ENCODE results near the gene CTNNA1. TPM values are rescaled to one million over a fixed set of nuclear protein-coding genes. Genes with fewer than 3 reads are reported as not detected.
A peak's percentile ranks its signal among the peaks of the same experiment; 100 is the strongest.

CTNNA1 gene
- total and polyA plus RNA-seq, 9 of the 15 experiments (the other 6 are each of a cell fraction or from before 2014, with no cell fraction given), result 29.6 to 117 (median 89.1) TPM

DNA sequence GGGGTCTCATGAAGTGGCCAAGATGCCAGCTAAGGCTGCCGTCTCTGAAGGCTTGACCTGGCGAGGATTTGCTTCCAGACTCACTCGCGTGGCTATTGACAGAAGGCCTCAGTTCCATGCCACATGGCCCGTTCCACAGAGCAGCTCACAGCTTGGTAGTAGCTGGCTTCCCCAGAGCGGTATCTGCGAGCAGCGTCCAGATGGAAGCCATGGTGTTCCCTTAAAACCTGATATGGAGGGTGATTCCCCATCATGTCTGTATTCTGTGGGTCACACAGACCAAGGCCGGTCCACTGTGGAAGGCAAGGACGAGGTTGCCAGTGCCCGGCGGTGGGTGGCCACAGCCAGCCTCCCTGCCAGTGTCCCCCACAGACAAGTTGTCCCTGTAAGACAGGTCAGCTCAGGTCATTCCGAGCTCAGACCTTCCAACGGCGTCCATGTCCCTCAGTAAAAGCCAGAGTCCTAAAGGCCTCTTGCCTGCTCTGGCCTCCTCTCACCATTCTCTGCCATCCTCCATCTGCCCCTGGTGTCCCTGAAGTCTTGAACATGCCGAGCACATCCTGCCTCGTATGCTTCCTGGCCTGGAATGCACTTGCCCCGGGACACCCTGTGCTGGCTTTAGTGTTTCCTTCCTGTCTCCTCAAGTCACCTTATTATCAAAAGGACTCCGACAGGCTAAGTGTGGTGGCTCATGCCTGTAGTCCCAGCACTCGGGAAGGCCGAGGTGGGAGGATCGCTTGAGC lies 183.2 kb downstream of the CTNNA1 start:
- no peak overlapping the region for H3K4me3 ChIP-seq
- no peak overlapping the region for H3K4me2 ChIP-seq (ENCODE audit: insufficient read depth, low read length)
- WGBS (ENCODE audit: insufficient coverage, low coverage, missing lambda C conversion rate), result 88% methylated on average over 21 of the region's 22 CpGs
- DNase-seq (ENCODE audit: extremely low read depth in 1 of 4, low spot score in 3 of 4), result no peak
- CTCF ChIA-PET (ENCODE audit: low intra/inter-chr PET ratio), result no interaction called here
- H2AFZ ChIP-seq (ENCODE audit: low read depth, low read length), result no peak overlapping the region
- H3K27me3 ChIP-seq (ENCODE audit: control insufficient read depth in 2 of 2, insufficient read depth in 2 of 2, low read length in 2 of 2), result no peaks in the 10 kb centered on the region
- no peaks in the 10 kb centered on the region for H3K79me2 ChIP-seq (ENCODE audit: control insufficient read depth, insufficient read depth, low read length)
- intact Hi-C loops (cut with micrococcal nuclease), result loop anchor here (10.0 kb wide), 1 partner anchor 292 kb away; no protein-coding TSS in a partner anchor
- H3K4me1 ChIP-seq (replicated peaks in 1 of 2; ENCODE audit: control insufficient read depth in 2 of 2, insufficient read depth in 2 of 2, low read length in 2 of 2), result 0 out of 5 replicates have a peak, but pooled peaks cover 0 to 2% of the 10 kb centered on the region in 2 experiments
- no peaks in the 10 kb centered on the region for H3K9me1 ChIP-seq (ENCODE audit: control insufficient read depth, insufficient read depth, low read length)
- H3K9me3 ChIP-seq (replicated peaks; ENCODE audit: control insufficient read depth, insufficient read depth, low read depth, low read length), result no peaks in the 10 kb centered on the region
- BruUV-seq (replicated peaks), result no TSS peak
- peaks cover 36% of the 10 kb centered on the region; the same call in 2 of the 3 replicates for H3K36me3 ChIP-seq (ENCODE audit: control insufficient read depth, insufficient read depth, low read length)
- peak; percentile 12; the same call in 2 of the 3 replicates for ATAC-seq
- no peak for FAIRE-seq
- no peak overlapping the region for H3K27ac ChIP-seq (ENCODE audit: extremely low read depth, low read depth, low read length)
- TF ChIP-seq NRF1 (conservative IDR thresholded peaks at IDR 0.05 in 1 of 2, IDR thresholded peaks at IDR 0.05 in 1 of 2) (no peak), NFIC (IDR thresholded peaks at IDR 0.05) (no peak), SIX5 (IDR thresholded peaks at IDR 0.05; ENCODE audit: borderline replicate concordance in 1 of 2, insufficient read depth in 1 of 2, low read depth in 1 of 2, low read length in 2 of 2) (no peak), ZC3H11A (IDR thresholded peaks at IDR 0.05; ENCODE audit: low read depth, low read length) (no peak), ZNF408 (CRISPR knock-in tag; IDR thresholded peaks at IDR 0.05; ENCODE audit: low read depth) (no peak), RBM22 (IDR thresholded peaks at IDR 0.05; ENCODE audit: low read depth, low read length, poor library complexity, severe bottlenecking) (peak; percentile 36), ZNF551 (CRISPR knock-in tag; IDR thresholded peaks at IDR 0.05) (no peak), SRSF9 (IDR thresholded peaks at IDR 0.05; ENCODE audit: borderline replicate concordance, low read depth, low read length) (no peak), POLR2G (IDR thresholded peaks at IDR 0.05; ENCODE audit: low read depth, low read length) (peak; percentile 52; the same call in 1 of the 2 replicates), NR2C2 (CRISPR knock-in tag; IDR thresholded peaks at IDR 0.05) (no peak), NR2C2 (tag; IDR thresholded peaks at IDR 0.05) (no peak), NELFE (IDR thresholded peaks at IDR 0.05; ENCODE audit: insufficient read depth, insufficient read length) (no peak), MED1 (CRISPR knock-in tag; IDR thresholded peaks at IDR 0.05; ENCODE audit: borderline replicate concordance) (no peak), POLR2AphosphoS2 (IDR thresholded peaks at IDR 0.05; ENCODE audit: low read length) (0 out of 2 replicates have a peak, but pooled peaks have one; percentile 36), ZFP36 (IDR thresholded peaks at IDR 0.05; ENCODE audit: low read depth, low read length, partially characterized antibody) (no peak)
- TF ChIP-seq, protein P1, sequence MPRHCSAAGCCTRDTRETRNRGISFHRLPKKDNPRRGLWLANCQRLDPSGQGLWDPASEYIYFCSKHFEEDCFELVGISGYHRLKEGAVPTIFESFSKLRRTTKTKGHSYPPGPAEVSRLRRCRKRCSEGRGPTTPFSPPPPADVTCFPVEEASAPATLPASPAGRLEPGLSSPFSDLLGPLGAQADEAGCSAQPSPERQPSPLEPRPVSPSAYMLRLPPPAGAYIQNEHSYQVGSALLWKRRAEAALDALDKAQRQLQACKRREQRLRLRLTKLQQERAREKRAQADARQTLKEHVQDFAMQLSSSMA (CRISPR knock-in tag; IDR thresholded peaks at IDR 0.05), result no peak
- TF ChIP-seq, protein P2, sequence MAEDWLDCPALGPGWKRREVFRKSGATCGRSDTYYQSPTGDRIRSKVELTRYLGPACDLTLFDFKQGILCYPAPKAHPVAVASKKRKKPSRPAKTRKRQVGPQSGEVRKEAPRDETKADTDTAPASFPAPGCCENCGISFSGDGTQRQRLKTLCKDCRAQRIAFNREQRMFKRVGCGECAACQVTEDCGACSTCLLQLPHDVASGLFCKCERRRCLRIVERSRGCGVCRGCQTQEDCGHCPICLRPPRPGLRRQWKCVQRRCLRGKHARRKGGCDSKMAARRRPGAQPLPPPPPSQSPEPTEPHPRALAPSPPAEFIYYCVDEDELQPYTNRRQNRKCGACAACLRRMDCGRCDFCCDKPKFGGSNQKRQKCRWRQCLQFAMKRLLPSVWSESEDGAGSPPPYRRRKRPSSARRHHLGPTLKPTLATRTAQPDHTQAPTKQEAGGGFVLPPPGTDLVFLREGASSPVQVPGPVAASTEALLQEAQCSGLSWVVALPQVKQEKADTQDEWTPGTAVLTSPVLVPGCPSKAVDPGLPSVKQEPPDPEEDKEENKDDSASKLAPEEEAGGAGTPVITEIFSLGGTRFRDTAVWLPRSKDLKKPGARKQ (CRISPR knock-in tag; IDR thresholded peaks at IDR 0.05), result no peak
- TF ChIP-seq, protein P3, sequence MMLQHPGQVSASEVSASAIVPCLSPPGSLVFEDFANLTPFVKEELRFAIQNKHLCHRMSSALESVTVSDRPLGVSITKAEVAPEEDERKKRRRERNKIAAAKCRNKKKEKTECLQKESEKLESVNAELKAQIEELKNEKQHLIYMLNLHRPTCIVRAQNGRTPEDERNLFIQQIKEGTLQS (IDR thresholded peaks at IDR 0.05), result no peak
- TF ChIP-seq, protein P3 (CRISPR knock-in tag; conservative IDR thresholded peaks at IDR 0.05), result no peak
- H3K9ac ChIP-seq (ENCODE audit: insufficient read depth in 1 of 2, low read depth in 2 of 2, low read length in 2 of 2), result peak overlapping the region in 1 of 2 experiments; percentile 2; a peak in 1 of 4 replicates
- POLR2A ChIA-PET, result interaction anchor here (0.6 to 1.4 kb wide), 3 partner anchors 10 to 1201 kb away, joined by 3 to 5 read pairs (median 3); no protein-coding TSS in a partner anchor
- in situ Hi-C loops (cut with MboI), result no loop called here
- H4K20me1 ChIP-seq (replicated peaks; ENCODE audit: control insufficient read depth, insufficient read depth, low read length), result peaks cover 7% of the 10 kb centered on the region; the same call in 1 of the 2 replicates

Data from K562 (cell line).